Measurements from ENCODE around the gene MKNK1.

Gene MKNK1

DNA sequence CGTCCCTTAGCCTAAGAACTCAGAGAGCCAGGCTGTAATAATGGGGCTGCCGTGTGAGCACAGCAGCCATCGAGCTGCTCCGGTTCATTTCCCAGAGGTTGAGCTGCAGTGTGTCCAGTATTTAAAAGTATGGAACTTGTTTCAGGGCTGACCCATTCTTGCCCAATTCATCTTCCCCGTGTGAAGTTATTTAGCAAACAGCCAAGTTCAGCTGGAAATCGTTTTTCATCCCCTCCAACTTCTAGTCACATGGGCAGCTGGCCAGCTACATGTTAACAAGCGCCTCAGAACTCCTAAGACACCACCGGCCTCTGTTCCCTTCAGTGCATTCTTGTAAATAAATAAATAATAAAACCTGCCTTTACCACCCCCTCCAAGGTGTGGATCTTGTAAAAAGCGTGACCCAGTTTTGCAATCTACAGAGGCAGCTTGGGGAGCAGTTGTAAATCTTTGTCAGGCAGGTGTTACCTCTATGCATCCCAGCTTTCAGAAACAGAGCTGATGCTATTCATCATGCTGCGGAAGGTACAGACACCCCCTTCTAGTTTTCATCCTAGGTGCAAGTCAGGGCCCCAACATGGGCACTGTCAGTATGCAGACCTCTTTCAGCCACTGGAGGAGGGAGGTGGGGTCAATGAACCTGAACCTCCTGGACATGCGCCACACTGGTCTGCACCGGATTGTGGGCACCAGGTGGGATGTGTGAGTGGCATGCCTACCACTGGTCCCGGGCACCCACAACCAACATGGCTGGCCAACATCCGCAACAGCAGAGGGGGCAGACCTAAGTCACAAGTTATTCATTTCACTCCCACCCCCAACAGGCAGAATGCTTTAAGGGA, 34.0 kb downstream of the MKNK1 start:
- TF ChIP-seq, protein P1, sequence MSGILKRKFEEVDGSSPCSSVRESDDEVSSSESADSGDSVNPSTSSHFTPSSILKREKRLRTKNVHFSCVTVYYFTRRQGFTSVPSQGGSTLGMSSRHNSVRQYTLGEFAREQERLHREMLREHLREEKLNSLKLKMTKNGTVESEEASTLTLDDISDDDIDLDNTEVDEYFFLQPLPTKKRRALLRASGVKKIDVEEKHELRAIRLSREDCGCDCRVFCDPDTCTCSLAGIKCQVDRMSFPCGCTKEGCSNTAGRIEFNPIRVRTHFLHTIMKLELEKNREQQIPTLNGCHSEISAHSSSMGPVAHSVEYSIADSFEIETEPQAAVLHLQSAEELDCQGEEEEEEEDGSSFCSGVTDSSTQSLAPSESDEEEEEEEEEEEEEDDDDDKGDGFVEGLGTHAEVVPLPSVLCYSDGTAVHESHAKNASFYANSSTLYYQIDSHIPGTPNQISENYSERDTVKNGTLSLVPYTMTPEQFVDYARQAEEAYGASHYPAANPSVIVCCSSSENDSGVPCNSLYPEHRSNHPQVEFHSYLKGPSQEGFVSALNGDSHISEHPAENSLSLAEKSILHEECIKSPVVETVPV (CRISPR knock-in tag; IDR thresholded peaks at IDR 0.05), result no peak
- TF ChIP-seq, protein P2, sequence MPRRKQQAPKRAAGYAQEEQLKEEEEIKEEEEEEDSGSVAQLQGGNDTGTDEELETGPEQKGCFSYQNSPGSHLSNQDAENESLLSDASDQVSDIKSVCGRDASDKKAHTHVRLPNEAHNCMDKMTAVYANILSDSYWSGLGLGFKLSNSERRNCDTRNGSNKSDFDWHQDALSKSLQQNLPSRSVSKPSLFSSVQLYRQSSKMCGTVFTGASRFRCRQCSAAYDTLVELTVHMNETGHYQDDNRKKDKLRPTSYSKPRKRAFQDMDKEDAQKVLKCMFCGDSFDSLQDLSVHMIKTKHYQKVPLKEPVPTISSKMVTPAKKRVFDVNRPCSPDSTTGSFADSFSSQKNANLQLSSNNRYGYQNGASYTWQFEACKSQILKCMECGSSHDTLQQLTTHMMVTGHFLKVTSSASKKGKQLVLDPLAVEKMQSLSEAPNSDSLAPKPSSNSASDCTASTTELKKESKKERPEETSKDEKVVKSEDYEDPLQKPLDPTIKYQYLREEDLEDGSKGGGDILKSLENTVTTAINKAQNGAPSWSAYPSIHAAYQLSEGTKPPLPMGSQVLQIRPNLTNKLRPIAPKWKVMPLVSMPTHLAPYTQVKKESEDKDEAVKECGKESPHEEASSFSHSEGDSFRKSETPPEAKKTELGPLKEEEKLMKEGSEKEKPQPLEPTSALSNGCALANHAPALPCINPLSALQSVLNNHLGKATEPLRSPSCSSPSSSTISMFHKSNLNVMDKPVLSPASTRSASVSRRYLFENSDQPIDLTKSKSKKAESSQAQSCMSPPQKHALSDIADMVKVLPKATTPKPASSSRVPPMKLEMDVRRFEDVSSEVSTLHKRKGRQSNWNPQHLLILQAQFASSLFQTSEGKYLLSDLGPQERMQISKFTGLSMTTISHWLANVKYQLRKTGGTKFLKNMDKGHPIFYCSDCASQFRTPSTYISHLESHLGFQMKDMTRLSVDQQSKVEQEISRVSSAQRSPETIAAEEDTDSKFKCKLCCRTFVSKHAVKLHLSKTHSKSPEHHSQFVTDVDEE (CRISPR knock-in tag; IDR thresholded peaks at IDR 0.05), result no peak
- TF ChIP-seq ZFP3 (CRISPR knock-in tag; IDR thresholded peaks at IDR 0.05) (no peak), RARB (CRISPR knock-in tag; IDR thresholded peaks at IDR 0.05) (no peak), CSDC2 (CRISPR knock-in tag; IDR thresholded peaks at IDR 0.05) (no peak), ZNF565 (CRISPR knock-in tag; conservative IDR thresholded peaks at IDR 0.05; ENCODE audit: low read depth) (no peak), POU6F1 (CRISPR knock-in tag; IDR thresholded peaks at IDR 0.05; ENCODE audit: borderline replicate concordance, low read depth) (no peak), TOX (CRISPR knock-in tag; IDR thresholded peaks at IDR 0.05; ENCODE audit: borderline replicate concordance) (no peak), ZFP30 (CRISPR knock-in tag; IDR thresholded peaks at IDR 0.05) (no peak), BACH2 (CRISPR knock-in tag; IDR thresholded peaks at IDR 0.05; ENCODE audit: borderline replicate concordance) (no peak), ESRRG (CRISPR knock-in tag; IDR thresholded peaks at IDR 0.05) (no peak)
- TF ChIP-seq, protein P3, sequence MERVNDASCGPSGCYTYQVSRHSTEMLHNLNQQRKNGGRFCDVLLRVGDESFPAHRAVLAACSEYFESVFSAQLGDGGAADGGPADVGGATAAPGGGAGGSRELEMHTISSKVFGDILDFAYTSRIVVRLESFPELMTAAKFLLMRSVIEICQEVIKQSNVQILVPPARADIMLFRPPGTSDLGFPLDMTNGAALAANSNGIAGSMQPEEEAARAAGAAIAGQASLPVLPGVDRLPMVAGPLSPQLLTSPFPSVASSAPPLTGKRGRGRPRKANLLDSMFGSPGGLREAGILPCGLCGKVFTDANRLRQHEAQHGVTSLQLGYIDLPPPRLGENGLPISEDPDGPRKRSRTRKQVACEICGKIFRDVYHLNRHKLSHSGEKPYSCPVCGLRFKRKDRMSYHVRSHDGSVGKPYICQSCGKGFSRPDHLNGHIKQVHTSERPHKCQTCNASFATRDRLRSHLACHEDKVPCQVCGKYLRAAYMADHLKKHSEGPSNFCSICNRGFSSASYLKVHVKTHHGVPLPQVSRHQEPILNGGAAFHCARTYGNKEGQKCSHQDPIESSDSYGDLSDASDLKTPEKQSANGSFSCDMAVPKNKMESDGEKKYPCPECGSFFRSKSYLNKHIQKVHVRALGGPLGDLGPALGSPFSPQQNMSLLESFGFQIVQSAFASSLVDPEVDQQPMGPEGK (CRISPR knock-in tag; IDR thresholded peaks at IDR 0.05; ENCODE audit: borderline replicate concordance), result no peak
- no peak for ATAC-seq

GRCh38 chr1:46569116-46569515, 35.0 kb downstream of the MKNK1 start:
- TF ChIP-seq ARNTL (CRISPR knock-in tag; IDR thresholded peaks at IDR 0.05; ENCODE audit: borderline replicate concordance, low read depth) (no peak), BACH2 (CRISPR knock-in tag; IDR thresholded peaks at IDR 0.05; ENCODE audit: borderline replicate concordance) (no peak), ZFP3 (CRISPR knock-in tag; IDR thresholded peaks at IDR 0.05) (no peak), ZNF70 (CRISPR knock-in tag; IDR thresholded peaks at IDR 0.05) (no peak), TOX (CRISPR knock-in tag; IDR thresholded peaks at IDR 0.05; ENCODE audit: borderline replicate concordance) (no peak), OSR1 (CRISPR knock-in tag; IDR thresholded peaks at IDR 0.05) (no peak), SNAI2 (CRISPR knock-in tag; IDR thresholded peaks at IDR 0.05) (no peak), RARB (CRISPR knock-in tag; IDR thresholded peaks at IDR 0.05) (no peak), PPARA (CRISPR knock-in tag; IDR thresholded peaks at IDR 0.05; ENCODE audit: borderline replicate concordance) (no peak), ZNF565 (CRISPR knock-in tag; conservative IDR thresholded peaks at IDR 0.05; ENCODE audit: low read depth) (no peak), CREB5 (CRISPR knock-in tag; IDR thresholded peaks at IDR 0.05; ENCODE audit: low read depth) (no peak), ESRRG (CRISPR knock-in tag; IDR thresholded peaks at IDR 0.05) (no peak), GLIS3 (CRISPR knock-in tag; IDR thresholded peaks at IDR 0.05) (no peak), TCF4 (CRISPR knock-in tag; IDR thresholded peaks at IDR 0.05; ENCODE audit: borderline replicate concordance) (no peak), POU6F1 (CRISPR knock-in tag; IDR thresholded peaks at IDR 0.05; ENCODE audit: borderline replicate concordance, low read depth) (no peak), ZC3H10 (CRISPR knock-in tag; IDR thresholded peaks at IDR 0.05) (no peak), ZNF8 (CRISPR knock-in tag; IDR thresholded peaks at IDR 0.05) (no peak)
- TF ChIP-seq, protein P3 (CRISPR knock-in tag; IDR thresholded peaks at IDR 0.05; ENCODE audit: borderline replicate concordance), result no peak
- TF ChIP-seq, protein P2 (CRISPR knock-in tag; IDR thresholded peaks at IDR 0.05), result no peak
- no peak for ATAC-seq
